ENCODE data around the gene ENDOV.

GRCh38 chr17:80485846-80486245 is 70.9 kb downstream of the ENDOV start:
- TF ChIP-seq EZH2 (IDR thresholded peaks at IDR 0.05) (no peak), POLR2AphosphoS5 (IDR thresholded peaks at IDR 0.05; ENCODE audit: borderline replicate concordance, low read depth, low read length) (no peak)

Data from SK-N-MC (cell line).